Measurements from ENCODE around the gene DCBLD2. TPM values are rescaled to one million over a fixed set of nuclear protein-coding genes. Genes with fewer than 3 reads are reported as not detected.

DCBLD2 gene
- total RNA-seq, 1 experiment from 2014 or later = 48.0 TPM

DNA sequence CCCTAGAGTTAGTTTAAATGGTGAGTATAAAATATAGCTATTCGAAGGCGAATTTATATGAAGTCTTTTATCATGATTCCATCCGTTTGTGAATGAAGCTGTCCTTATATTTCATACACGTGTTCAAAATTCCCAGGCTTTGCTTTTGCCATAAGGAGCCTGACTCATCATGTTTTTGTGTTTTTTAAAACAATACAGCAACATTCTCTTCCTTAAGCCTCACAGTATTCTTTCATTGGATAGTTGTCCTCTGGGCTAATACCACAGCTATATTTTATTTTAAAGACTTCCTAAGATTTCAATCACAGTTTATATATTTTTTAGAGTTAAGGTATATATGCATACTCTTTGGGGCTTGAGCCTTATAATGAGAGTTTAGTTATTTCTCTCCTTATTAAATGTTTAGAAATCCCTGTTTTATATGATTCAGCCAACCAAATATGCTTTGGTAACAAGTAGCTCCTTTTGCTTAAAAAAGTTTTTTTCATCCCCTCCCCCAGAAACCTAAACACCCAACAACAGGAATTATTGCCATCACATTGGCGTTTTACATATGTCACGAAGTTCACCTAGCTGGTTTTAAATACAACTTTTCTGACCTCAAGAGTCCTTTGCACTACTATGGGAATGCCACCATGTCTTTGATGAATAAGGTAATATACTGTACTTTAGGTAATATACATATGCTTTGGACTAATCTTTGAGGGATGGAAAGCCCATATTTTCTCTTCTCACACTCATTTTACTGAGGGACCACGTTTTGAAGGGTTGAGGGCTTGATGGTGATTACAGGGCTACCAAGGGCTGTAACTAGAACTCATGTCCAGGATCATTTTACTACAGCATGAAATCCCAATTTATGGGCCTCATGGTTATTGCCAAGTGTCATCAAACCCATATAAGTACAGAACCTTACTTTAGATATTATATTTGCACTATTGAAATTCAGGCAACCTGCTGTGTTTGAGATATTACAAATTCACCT is 109.9 kb downstream of the DCBLD2 start:
- no peak overlapping the region for H2BK12ac ChIP-seq (ENCODE audit: insufficient read length, low read depth, low read length)
- Mint-ChIP-seq H3K4me3 (no peak overlapping the region), H3K36me3 (ENCODE audit: insufficient read depth in 1 of 3, low read depth in 3 of 3) (peaks cover 0 to 5% (median 0%) of the 10 kb centered on the region in 3 experiments; a peak in 2 of 7 replicates), H3K27me3 (ENCODE audit: low read depth) (no peaks in the 10 kb centered on the region), H3K4me1 (peaks cover 4 to 6% of the 10 kb centered on the region in 2 experiments; a peak in 3 of 4 replicates), H3K9me3 (no peaks in the 10 kb centered on the region), H3K27ac (no peak overlapping the region)
- no peak overlapping the region for H3T11ph ChIP-seq (ENCODE audit: low read length)
- no peaks in the 10 kb centered on the region for H3K27me3 ChIP-seq (ENCODE audit: insufficient read depth, low read length)
- H3K79me2 ChIP-seq (ENCODE audit: insufficient read depth, low read length) = no peaks in the 10 kb centered on the region
- no peak overlapping the region for H3K14ac ChIP-seq (ENCODE audit: insufficient read depth, low read length)
- no peak for DNase-seq
- H2BK120ac ChIP-seq (ENCODE audit: low read depth, low read length, poor library complexity, severe bottlenecking) = no peak overlapping the region
- no peak overlapping the region for H3K18ac ChIP-seq (ENCODE audit: insufficient read length, low read depth, low read length)
- H4K8ac ChIP-seq (replicated peaks; ENCODE audit: insufficient read length, low read depth, low read length) = no peak overlapping the region
- no peak overlapping the region for H2BK20ac ChIP-seq (ENCODE audit: low read depth, low read length, poor library complexity, severe bottlenecking)
- H2AK5ac ChIP-seq (ENCODE audit: insufficient read length, low read length) = no peak overlapping the region
- H3K23ac ChIP-seq (ENCODE audit: insufficient read length, low read depth, low read length) = no peak overlapping the region
- no peaks in the 10 kb centered on the region for H3K23me2 ChIP-seq (ENCODE audit: insufficient read length, low read depth, low read length, poor library complexity, severe bottlenecking)
- no peak overlapping the region for H2BK5ac ChIP-seq (ENCODE audit: insufficient read length, low read length)
- no peak overlapping the region for H2AFZ ChIP-seq (ENCODE audit: low read length)
- no peaks in the 10 kb centered on the region for H3K79me1 ChIP-seq (ENCODE audit: insufficient read depth, low read depth, low read length, poor library complexity, severe bottlenecking)
- WGBS (ENCODE audit: extremely low coverage, insufficient read length, low lambda C conversion rate) = no CpG with 5 or more reads among the region's 7 CpGs
- H2BK15ac ChIP-seq (ENCODE audit: low read depth, low read length) = no peak overlapping the region
- no peaks in the 10 kb centered on the region for H4K20me1 ChIP-seq (ENCODE audit: control insufficient read depth, insufficient read depth, insufficient read length)
- no peak overlapping the region for H3K4me2 ChIP-seq (ENCODE audit: insufficient read depth, insufficient read length, low read length)
- H3K9me3 ChIP-seq (ENCODE audit: control insufficient read depth, low read depth, low read length) = no peaks in the 10 kb centered on the region
- no peak overlapping the region for H4K5ac ChIP-seq (ENCODE audit: insufficient read length, low read depth, low read length)
- no peaks in the 10 kb centered on the region for H3K4me1 ChIP-seq (ENCODE audit: insufficient read depth, low read length)
- TF ChIP-seq, protein P1, sequence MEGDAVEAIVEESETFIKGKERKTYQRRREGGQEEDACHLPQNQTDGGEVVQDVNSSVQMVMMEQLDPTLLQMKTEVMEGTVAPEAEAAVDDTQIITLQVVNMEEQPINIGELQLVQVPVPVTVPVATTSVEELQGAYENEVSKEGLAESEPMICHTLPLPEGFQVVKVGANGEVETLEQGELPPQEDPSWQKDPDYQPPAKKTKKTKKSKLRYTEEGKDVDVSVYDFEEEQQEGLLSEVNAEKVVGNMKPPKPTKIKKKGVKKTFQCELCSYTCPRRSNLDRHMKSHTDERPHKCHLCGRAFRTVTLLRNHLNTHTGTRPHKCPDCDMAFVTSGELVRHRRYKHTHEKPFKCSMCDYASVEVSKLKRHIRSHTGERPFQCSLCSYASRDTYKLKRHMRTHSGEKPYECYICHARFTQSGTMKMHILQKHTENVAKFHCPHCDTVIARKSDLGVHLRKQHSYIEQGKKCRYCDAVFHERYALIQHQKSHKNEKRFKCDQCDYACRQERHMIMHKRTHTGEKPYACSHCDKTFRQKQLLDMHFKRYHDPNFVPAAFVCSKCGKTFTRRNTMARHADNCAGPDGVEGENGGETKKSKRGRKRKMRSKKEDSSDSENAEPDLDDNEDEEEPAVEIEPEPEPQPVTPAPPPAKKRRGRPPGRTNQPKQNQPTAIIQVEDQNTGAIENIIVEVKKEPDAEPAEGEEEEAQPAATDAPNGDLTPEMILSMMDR (conservative IDR thresholded peaks at IDR 0.05) = no peak
- no peak overlapping the region for H3K9ac ChIP-seq (ENCODE audit: extremely low read depth, insufficient read length, low read length)
- no peak overlapping the region for H3K56ac ChIP-seq (ENCODE audit: insufficient read length, low read depth, low read length)
- no peak overlapping the region for H3K27ac ChIP-seq (ENCODE audit: insufficient read length, low read depth, low read length)
- H3K4ac ChIP-seq (ENCODE audit: low read depth, low read length) = no peak overlapping the region
- no peak overlapping the region for H4K91ac ChIP-seq (ENCODE audit: insufficient read length, low read depth, low read length)
